HG03196 (cell line): ENCODE results near the gene CD47.

Source experiments
- ATAC-seq: cut with Tn5 transposase; IDR thresholded peaks from one replicate; pipeline ENCODE4 v1.9.1; 2021; ENCODE audit not compliant: unreplicated experiment

CD47 gene

DNA sequence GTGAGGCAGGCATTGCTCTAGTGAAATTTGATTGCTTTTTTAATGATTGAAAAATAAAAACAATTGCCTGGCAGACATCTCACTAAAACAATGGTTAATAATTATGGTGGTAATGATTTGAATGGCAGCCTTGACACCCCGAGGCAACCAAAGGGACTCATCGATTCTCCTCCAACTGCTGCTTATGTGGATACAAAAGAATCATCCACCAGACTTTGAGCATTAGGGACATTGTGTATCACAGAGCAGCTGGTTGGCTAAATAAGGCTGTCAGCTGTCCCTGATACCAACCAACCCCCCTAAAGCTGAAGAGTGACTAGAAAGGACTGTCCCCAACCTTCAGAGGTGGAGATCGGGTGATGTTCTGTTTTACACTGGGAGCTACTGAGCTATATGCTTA, 1.7 kb upstream of the CD47 start:
- no peak for ATAC-seq

GRCh38 chr3:108091498-108092250, 843 bp upstream of the CD47 start:
- no peak for ATAC-seq

DNA sequence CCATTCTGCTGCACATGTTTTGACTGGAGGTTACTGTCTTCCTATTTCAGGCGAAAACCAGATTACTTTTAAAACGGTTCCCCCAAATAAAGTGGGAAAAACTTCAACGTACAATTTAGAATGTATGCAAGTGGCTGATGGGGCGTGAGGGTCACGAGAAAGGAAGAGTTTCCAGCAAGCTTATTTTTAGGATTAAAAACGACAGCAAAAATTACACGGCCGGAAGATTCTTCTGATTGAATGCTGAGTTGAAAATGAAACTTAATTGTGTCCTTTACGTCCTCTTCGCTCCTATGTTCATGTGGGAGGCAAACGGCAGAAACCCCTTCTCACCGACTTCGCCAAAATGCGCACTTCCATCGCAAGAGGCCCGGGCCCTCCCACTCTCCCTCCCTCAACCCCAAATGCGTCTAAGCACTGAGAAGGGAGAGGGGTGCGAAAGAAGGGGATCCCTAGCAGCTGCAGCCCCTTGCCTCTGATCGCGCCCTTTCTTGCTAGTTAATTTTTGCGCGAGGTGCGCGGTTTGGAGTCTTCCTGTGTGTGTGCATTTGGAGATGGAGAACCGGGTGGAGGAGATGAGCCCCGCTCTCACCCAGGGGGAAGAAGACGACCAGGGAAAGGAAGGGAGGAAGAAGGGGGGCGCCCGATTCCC, 656 bp downstream of the CD47 start:
- peak; percentile 8 for ATAC-seq

- no peak for ATAC-seq
Observed at GRCh38 chr3:108089579-108089978, 1.3 kb downstream of the CD47 start.

- ATAC-seq = peak; percentile 41
Observed at GRCh38 chr3:108088697-108089096, 2.1 kb downstream of the CD47 start.

DNA sequence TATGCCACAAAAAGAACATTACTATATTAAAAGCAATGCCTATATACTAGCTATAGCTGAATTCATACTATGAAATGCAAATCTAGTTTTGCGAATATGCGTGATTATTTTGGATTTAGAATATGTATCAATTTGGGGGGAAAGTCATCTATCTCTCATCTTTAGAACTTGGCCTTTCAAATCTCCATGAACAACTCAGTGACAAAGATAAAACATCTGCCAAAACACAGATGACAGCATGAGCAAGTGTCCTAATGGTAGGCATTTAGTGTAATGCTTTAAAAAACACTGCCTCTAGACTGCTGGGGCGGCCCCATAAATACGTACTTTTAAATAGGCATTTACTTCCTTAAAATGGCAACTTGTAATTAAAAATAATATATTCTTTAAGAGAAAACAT, 2.7 kb downstream of the CD47 start:
- no peak for ATAC-seq

- ATAC-seq = no peak
Observed at GRCh38 chr3:108086653-108087052, 4.2 kb downstream of the CD47 start.

DNA sequence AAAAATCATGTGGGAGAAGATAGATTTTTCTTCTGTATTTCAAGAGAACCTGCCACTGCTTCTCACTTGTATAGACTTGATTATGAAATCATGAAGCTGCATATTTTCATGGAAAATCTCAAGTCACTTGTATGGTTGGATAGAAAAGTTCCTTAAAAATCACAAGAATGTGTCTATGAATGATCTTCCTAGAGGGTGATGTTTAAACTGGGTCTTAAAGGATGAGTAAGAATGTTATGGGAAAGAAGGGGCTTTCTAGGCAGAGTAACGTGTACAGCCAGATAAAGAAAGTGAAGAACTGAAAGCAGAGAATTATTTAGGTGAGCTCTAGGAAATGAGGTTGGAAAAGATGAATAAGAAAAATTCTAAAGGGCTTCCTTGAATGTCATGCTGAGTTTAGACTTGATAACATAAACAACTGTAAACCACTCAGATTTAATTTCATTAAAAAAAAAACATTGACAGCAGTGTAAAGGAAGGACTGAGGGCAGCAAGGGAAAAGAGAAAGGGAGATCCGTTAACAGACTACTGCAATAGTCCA, 5.0 kb downstream of the CD47 start:
- ATAC-seq = no peak

GRCh38 chr3:108085370-108085769, 5.5 kb downstream of the CD47 start:
- no peak for ATAC-seq

DNA sequence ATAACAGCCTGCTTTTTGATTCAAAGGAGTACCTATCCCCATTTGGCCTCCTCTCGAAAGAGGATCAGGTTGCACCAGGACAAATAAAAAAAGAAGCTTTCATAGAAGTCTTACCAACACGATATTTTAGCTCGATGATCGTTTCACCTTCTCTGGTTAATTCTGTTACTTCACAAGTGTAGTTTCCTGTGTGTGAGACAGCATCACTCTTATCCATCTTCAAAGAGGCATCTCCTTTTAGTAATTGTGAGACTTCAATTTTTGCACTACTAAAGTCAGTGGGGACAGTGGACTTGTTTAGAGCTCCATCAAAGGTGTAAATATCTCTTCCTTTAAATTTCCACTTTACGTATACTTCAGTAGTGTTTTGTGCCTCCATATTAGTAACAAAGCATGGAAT, 11.0 kb downstream of the CD47 start:
- ATAC-seq = no peak

GRCh38 chr3:108079043-108079442, 11.8 kb downstream of the CD47 start:
- no peak for ATAC-seq

- ATAC-seq = no peak
Observed at GRCh38 chr3:108076564-108076963, 14.3 kb downstream of the CD47 start.

GRCh38 chr3:108073764-108074431, 16.9 kb downstream of the CD47 start:
- no peak for ATAC-seq

- ATAC-seq = no peak
Observed at GRCh38 chr3:108071368-108071767, 19.5 kb downstream of the CD47 start.

DNA sequence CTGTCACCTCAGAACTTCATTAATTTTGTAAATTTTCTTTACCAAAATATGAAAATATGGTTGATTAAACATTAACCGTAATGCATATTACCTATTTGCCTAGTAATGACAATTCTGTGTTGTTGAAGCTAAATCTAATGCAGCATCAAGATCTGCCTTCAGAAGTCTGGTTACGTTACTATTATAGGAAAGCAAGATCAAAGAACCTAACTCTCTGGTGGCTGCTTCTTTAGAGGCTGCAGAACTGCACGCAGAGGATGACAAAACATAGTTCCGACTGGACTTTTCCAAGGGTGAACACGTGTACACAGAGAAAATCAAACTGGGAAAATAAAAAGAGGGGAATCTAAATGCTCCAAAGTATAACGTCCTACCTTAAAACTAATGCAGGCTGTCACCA, 20.5 kb downstream of the CD47 start:
- ATAC-seq = no peak

GRCh38 chr3:108067768-108068167, 23.1 kb downstream of the CD47 start:
- ATAC-seq = no peak

DNA sequence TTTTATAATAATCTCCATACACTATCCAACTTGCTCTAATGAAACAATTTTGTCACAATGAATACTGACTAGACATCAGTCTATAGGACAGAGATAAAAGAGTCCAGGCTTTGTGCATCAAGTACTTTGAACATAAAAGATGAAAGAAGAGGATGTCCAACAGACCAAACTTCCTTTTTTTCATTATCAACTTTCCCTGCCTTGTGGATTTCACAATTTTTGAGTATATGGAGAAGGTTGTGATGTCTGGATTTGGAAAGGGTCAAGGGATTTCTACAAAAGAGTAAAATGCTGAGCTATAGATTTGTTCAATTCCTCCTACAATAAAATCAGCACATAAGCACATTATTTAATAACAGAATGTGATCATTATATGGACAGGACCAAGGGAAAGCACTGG, 25.7 kb downstream of the CD47 start:
- no peak for ATAC-seq

DNA sequence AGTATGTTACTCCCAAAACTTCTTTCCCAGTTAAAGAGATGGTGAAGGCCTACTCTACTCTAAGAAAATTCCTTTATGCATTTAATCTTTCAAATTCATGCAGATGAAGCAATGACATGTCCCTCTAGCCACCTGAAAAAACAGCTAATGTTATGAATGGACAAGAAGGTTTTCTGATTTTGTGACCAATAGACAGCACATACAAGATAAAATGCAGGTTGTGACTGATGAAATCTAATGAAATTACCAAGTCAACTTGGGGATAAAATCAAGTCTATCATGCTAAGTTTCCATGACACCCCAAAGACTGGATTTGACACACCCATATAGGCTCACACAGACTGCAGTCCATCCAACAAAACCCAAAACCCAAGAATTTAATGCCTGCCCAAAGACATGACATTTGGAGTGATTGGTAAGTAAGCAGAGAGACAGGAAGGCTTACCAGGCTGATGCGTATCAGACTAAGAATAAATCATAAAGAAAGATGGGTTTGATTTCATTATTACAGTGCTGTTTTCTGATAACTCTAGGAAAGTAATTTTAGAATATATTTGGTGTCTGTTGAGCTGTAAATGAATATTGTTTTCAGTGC, 26.4 kb downstream of the CD47 start:
- ATAC-seq = no peak

GRCh38 chr3:108062051-108062450, 28.8 kb downstream of the CD47 start:
- no peak for ATAC-seq

- no peak for ATAC-seq
Observed at GRCh38 chr3:108060331-108060730, 30.5 kb downstream of the CD47 start.

- no peak for ATAC-seq
Observed at GRCh38 chr3:108055931-108056330, 34.9 kb downstream of the CD47 start.

DNA sequence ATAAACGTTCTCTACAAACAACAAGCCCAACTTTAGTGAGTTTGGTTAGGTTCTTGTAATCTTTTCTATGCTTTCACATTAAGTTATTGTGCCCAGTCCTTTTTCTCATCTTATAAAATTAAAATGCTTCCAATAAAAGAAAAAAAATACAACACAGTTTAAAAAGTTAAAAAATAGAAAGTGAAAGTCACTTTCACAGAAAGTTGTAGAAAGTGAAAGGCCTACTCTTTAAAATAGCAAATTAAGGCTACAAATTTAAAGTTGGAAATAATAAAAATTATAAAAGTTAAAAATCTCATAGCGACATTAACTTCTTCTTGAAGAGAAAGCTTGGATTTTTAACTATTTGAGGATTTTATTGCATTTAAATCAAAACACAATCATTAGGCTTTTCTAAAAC, 35.9 kb downstream of the CD47 start:
- ATAC-seq = no peak
